ENCODE measurements around the gene CAMK2A. TPM values are rescaled to one million over a fixed set of nuclear protein-coding genes. Genes with fewer than 3 reads are reported as not detected.
A peak's percentile ranks its signal among the peaks of the same experiment; 100 is the strongest.

The CAMK2A gene
- total and polyA plus RNA-seq, 2 experiments from 2014 or later, result 11.8 to 47.7 TPM

DNA sequence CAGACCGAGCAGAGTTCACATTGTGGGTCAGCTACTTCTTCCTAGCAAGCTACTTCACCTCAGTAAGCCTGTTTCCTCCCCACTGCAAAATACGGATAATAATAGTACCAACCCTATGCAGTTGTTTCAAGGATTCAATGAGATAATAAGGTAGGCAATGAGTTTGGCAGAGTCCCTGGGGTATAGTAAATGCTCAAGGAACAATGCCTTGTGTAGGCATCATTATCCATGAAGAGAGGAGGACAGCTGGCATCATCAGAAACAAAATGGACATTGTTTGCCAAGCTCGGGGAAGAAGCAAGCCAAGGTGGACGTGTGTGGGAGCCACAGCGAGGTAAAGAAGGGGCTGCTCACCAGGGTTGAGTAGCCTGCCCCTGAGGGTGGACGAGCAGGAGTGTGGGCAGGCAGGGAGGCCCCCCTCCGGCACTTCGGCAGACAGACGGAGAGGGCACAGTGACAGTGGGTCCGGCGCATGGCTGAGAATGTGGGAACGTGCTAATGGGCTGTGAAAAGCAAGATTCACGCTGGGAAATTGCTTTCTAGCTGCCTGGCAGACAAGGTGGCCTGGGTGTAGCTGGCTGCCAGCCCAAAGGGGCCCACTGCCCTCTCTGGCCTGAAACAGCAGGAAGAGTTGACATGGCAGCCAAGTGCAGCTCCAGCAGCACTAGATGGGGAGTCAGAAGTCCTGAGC lies 10.1 kb downstream of the CAMK2A start:
- no peak overlapping the region for H3K27ac ChIP-seq
- H3K36me3 ChIP-seq, result no peaks in the 10 kb centered on the region
- TF ChIP-seq, protein P1, sequence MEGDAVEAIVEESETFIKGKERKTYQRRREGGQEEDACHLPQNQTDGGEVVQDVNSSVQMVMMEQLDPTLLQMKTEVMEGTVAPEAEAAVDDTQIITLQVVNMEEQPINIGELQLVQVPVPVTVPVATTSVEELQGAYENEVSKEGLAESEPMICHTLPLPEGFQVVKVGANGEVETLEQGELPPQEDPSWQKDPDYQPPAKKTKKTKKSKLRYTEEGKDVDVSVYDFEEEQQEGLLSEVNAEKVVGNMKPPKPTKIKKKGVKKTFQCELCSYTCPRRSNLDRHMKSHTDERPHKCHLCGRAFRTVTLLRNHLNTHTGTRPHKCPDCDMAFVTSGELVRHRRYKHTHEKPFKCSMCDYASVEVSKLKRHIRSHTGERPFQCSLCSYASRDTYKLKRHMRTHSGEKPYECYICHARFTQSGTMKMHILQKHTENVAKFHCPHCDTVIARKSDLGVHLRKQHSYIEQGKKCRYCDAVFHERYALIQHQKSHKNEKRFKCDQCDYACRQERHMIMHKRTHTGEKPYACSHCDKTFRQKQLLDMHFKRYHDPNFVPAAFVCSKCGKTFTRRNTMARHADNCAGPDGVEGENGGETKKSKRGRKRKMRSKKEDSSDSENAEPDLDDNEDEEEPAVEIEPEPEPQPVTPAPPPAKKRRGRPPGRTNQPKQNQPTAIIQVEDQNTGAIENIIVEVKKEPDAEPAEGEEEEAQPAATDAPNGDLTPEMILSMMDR (IDR thresholded peaks at IDR 0.05; ENCODE audit: low read depth, low read length), result no peak
- DNase-seq (ENCODE audit: low read depth in 1 of 2, low spot score in 1 of 2), result peak in 1 of 2 donors; percentile 26
- H3K27me3 ChIP-seq, result no peaks in the 10 kb centered on the region
- no peaks in the 10 kb centered on the region for H3K9me3 ChIP-seq (ENCODE audit: low read depth)
- H3K4me1 ChIP-seq (ENCODE audit: low read depth), result no peaks in the 10 kb centered on the region
- no peak overlapping the region for H3K4me3 ChIP-seq

DNA sequence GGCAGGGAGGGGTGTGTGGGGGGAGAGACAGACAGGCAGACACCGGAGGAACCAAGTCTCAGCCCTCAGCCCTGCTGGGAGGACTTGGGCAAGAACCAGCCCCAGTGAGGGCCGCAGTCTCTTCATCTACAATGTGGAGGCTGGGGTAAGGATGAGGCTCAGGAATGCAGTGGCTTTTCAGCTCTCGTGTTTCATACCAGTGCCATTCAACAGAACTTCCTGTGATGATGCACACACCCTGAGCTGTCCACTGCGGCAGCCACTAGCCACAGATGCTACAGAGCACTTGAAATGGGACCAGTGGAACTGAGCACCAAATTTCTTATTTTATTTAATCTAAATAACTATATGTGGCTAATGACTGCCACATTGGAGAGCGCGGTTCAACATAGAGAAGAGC lies 10.7 kb downstream of the CAMK2A start:
- TF ChIP-seq, protein P1 (IDR thresholded peaks at IDR 0.05; ENCODE audit: low read depth, low read length), result no peak
- no peaks in the 10 kb centered on the region for H3K9me3 ChIP-seq (ENCODE audit: low read depth)
- no peaks in the 10 kb centered on the region for H3K27me3 ChIP-seq
- no peaks in the 10 kb centered on the region for H3K4me1 ChIP-seq (ENCODE audit: low read depth)
- H3K27ac ChIP-seq, result no peak overlapping the region
- DNase-seq (ENCODE audit: low read depth in 1 of 2, low spot score in 1 of 2), result peak in 1 of 2 donors; percentile 80
- H3K4me3 ChIP-seq, result no peak overlapping the region
- no peaks in the 10 kb centered on the region for H3K36me3 ChIP-seq

DNA sequence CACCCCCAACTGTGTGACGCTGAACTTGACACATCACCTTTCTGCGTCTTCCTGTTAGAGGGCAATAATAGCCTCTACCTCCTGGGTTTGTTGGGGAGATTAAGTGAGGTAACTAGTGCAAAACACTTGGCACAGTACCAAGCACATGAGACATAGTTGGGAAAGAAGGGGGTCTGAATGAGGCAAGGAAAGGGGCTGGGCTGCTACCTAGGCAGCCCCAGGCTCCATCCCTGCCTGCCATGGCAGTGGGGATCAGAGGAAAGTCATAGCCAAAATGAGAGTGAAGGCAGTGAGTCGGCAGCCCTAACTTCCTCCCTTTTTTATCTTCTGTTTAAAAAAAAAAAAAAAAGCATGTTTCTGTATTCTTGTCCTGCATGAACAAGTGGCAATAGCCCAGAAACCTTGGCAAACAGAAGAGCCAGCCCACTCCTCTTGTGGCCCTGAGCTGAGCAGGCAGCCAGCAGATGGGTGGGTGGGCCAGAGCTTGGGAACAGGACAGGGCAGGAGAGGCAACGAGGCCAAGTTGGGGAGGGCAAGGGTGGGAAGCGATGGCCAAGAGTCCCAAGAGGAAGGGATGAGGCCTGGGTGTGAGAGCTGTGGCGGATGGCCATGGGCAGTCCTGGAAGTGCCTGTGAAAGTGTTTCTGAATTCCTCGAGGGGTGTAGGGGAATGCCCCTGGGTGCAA lies 11.4 kb downstream of the CAMK2A start:
- Histone ChIP-seq H3K27me3 (no peaks in the 10 kb centered on the region), H3K4me3 (no peak overlapping the region), H3K4me1 (ENCODE audit: low read depth) (no peaks in the 10 kb centered on the region), H3K36me3 (no peaks in the 10 kb centered on the region), H3K27ac (no peak overlapping the region), H3K9me3 (ENCODE audit: low read depth) (no peaks in the 10 kb centered on the region)
- TF ChIP-seq, protein P1 (IDR thresholded peaks at IDR 0.05; ENCODE audit: low read depth, low read length), result no peak
- DNase-seq (ENCODE audit: low read depth in 1 of 2, low spot score in 1 of 2), result peak in 1 of 2 donors; percentile 45

DNA sequence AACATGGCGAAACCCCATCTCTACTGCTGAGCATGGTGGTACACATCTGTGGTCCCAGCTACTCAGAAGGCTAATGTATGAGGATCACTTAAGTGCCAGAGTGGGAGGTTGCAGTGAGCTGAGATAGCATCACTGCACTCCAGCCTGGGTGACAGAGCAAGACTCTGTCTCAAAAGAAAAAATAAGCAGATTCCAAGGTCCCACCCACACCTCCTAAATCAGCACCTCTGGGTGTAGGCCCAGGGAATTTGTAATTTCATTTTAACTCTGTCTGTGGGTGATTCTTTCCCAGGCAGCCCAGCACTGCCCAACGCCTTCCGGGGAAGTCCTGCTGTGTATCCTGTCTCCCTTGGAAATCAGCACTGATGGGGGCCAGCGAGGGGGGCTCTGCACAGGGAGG lies 12.5 kb downstream of the CAMK2A start:
- Histone ChIP-seq H3K36me3 (no peaks in the 10 kb centered on the region), H3K4me1 (ENCODE audit: low read depth) (no peaks in the 10 kb centered on the region), H3K4me3 (no peak overlapping the region), H3K27ac (no peak overlapping the region), H3K27me3 (no peaks in the 10 kb centered on the region), H3K9me3 (ENCODE audit: low read depth) (no peaks in the 10 kb centered on the region)
- no peak for DNase-seq (ENCODE audit: low read depth in 1 of 2, low spot score in 1 of 2)
- TF ChIP-seq, protein P1 (IDR thresholded peaks at IDR 0.05; ENCODE audit: low read depth, low read length), result no peak

DNA sequence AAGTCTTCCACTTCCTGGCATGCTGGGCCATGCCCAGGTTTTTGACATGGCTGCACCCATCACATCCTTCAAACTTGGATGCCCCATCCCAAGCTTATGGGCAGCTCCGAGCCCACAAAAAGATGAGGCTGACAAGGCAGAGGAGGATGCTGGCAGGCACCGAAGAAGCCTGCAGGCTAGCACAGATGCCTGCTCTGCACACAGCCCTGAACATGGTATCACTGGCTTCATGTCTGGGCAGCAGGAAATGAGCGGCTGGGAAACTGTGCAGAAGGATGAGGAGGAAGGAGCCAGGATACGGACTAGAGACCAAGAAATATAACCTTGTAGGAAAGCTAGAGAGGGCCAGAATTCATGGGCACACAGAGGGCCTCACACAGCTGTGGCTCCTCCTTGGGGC lies 14.8 kb downstream of the CAMK2A start:
- H3K36me3 ChIP-seq, result no peaks in the 10 kb centered on the region
- no peaks in the 10 kb centered on the region for H3K27me3 ChIP-seq
- no peak for DNase-seq (ENCODE audit: low read depth in 1 of 2, low spot score in 1 of 2)
- no peaks in the 10 kb centered on the region for H3K4me1 ChIP-seq (ENCODE audit: low read depth)
- H3K9me3 ChIP-seq (ENCODE audit: low read depth), result no peaks in the 10 kb centered on the region
- H3K27ac ChIP-seq, result no peak overlapping the region
- TF ChIP-seq, protein P1 (IDR thresholded peaks at IDR 0.05; ENCODE audit: low read depth, low read length), result no peak
- H3K4me3 ChIP-seq, result no peak overlapping the region

All from cardiac muscle cell (in vitro differentiated cells and primary cell).